Activated CD4-positive, alpha-beta T cell treated with anti-CD3 and anti-CD28 coated beads, Interleukin-2, amount 50 U/mL, for 1 hour (primary cell): Measurements from ENCODE around the gene HSDL1.
"Not testable (repeated sequence)": the region's sequence is repeated elsewhere in the genome, so short reads cannot be mapped to it uniquely, and the experiment has no call there.

ENCODE experiments used
- DNase-seq: peaks from one replicate; pipeline ENCODE4 v3.0.0-alpha.2; 2020

HSDL1 gene

GRCh38 chr16:84137769-84138357, 7.1 kb downstream of the HSDL1 start:
- no peak for DNase-seq

- no peak for DNase-seq
Measured at GRCh38 chr16:84137287-84137686, 7.7 kb downstream of the HSDL1 start.

GRCh38 chr16:84136331-84137125, 8.4 kb downstream of the HSDL1 start:
- no peak for DNase-seq

DNA sequence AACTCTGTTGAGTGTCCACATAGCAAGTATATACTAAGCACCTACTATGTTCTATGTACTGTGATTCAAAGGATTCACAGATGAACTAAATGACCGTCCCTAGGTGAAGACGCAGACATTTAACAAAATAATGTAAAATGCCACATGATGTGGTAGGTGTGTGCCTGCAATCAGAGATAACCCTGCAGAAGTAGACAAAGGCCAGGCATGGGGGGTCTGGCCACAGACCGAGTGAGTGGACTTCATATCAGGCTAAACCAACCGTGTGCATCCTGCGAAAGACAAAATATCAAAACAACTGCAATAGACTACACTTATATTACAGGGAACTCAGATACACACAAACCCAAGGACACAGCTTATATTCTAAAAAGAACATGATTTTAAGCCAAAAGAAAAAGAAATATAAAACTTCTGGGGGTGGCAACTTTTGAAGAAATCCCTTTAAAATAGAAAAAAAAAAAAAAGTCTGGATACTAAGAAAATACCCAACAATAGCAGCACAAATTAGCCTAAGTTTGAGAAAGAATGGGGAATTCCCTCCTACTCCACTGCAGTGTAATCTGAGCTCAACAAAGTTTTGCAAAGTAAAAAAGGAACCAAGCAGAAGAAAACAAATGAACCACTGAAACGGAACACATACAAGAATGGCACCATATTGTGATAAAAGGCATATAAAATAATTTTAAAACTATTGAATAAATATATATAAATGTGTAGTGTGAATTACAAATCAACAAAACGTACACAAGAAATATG, 12.3 kb downstream of the HSDL1 start:
- DNase-seq = no peak

- DNase-seq = no peak
Measured at GRCh38 chr16:84131117-84131516, 13.9 kb downstream of the HSDL1 start.

GRCh38 chr16:84124257-84125073, 20.5 kb downstream of the HSDL1 start:
- DNase-seq = no peak

- no peak for DNase-seq
Measured at GRCh38 chr16:84121007-84121406, 24.0 kb downstream of the HSDL1 start.

DNA sequence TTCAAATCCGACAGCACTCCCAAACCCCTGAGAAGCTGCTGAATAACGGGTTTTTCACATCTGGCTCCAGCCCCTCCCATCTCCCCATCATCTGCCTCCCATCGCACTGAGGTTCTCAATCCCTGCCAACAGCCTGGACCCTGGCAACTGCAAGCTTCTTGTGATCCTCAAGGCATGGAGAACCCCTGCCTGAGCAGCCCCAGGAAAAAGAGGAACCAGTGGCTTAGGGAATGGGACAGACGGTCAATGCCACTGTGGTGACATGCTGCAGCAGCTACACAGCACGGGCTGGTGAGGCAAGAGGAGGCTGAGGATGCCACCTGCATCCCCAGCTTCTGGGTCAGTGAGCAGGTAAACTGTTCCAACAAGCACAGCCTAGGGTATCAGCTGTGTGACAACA, 25.0 kb downstream of the HSDL1 start:
- DNase-seq = no peak

DNA sequence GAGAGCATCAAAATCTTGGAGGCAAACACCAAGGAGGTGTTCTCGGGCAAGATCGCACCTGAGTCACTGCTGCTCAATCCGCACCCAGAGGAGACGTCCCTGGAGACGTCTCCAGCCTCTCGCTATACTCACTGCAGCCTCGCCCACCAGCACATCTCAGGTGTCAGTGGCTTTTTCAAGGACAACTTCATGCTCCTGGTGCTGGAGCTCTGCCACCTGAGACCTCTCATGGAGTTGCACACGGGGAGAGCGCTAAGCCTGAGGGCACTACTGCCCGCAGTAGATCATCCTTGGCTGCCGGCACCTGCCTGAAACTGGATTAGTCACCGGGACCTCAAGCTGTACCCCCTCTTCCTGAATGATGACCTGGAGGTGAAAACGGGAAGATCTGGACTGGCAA, 25.6 kb downstream of the HSDL1 start:
- DNase-seq = no peak

- not testable (repeated sequence) for DNase-seq
Measured at GRCh38 chr16:84118315-84118714, 26.7 kb downstream of the HSDL1 start.

DNA sequence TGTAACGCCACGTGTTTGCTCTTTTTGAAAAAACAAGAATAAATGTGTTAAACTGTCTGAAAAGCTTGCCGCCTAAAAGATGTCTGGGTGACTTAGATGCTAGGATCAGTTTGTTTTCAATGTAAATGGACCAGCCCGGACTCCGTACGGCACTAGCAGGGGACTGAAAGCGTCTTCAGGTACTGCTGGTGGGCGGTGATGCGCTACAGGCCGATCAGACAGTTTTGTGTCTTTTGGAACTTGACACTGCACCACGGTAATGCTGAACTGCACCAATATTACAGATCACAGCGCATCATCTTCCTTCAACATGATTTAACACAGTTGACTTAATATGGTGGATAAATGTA, 27.5 kb downstream of the HSDL1 start:
- DNase-seq = peak; percentile 16

DNA sequence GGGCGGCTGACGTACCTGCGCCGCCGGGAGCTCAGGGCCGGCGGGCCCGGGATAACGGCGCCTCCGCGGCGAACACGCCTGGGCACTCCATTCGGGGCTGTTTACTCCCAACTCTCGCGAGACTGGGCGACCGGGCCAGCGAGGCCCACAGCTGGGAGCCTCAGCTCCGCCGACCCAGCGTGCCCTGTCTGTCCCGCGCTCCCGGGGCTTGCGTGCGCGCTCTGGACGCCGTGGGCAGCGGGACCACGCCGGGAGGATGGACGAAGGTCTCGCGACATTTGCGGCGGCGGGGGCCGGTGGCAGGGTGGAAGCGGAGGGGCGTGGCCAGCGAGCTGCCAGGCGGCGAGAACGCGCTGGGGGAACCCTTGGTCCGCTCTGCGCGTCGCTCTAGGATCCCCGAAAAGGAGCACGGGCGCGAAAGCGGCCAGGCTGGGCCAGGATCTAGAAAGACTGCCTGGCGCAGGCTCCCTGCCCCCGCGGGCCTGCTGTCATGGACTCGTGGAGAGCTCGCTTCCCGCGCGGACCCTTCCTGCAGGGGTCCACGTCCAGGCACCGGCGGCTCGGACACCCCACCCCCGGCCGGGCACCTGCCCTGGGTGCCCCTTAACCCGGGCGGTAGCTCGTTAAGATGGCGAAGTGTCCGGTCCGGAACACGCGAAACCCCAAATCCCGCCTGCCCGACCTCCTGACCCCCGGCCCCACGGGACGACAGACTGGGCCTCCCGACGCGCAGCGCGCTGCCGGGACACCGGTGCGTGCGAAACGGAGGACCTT, 28.1 kb downstream of the HSDL1 start, which contains the start of gene MBTPS1:
MBTPS1 (minus strand) TSS at position 223 of the 774 bp plus-strand sequence. CDS start 15,159 bp downstream, outside the sequence.
- peak; percentile 97 for DNase-seq

DNA sequence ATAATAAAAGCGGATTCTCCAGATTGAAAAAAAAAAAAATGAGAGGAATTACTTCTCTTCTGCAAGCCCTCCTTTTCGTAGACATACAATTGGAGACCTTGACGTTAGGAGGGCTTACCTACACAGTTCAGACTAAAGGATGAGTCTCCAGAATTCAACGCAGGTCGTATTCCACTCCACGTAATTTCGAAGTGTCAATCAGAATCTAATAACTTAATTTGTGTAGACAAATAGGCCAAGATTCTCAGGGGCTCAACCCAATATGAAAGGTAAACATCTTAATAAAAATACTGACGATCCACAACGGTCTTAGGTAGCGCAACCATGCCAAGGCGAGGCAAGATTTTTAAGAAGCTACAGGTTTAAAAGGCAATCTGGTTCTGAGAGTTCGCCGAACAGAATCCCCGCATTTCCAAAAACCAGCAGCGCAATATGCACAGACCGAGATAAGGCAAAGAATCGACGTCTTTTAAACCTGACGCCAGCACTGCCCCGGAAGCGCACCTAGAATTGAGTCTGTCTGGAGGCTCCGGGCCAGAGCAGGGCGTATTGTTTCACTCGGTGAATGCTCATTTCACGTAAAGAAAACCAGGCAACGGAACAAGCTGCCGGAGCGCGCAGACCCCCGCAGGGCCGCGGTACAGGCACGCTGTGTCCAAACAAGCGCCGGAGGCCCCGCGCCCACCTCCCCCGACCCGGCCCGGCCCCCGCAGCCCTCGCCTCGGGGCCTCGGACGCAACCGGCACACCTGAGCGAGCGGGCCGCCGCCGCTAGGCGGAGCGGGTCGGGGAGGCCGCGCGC, 28.9 kb downstream of the HSDL1 start:
- DNase-seq = peak; percentile 59

DNA sequence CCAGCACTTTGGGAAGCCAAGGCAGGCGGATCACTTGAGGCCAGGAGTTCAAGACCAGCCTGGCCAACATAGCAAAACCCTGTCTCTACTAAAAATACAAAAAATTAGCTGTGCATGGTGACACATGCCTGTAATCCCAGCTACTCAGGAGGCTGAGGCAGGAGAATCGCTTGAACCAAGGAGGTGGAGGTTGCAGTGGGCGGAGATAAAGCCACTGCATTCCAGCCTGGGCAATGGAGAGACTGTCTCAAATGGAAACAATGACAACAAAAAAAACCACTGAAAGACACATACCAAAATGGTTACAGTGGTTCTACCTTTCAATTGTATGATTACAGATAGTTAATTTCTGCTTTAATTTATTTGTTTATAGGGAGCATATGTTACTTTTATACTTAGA, 33.0 kb downstream of the HSDL1 start:
- DNase-seq = not testable (repeated sequence)

- no peak for DNase-seq
Measured at GRCh38 chr16:84111525-84111924, 33.5 kb downstream of the HSDL1 start.

- no peak for DNase-seq
Measured at GRCh38 chr16:84110527-84110926, 34.5 kb downstream of the HSDL1 start.

GRCh38 chr16:84109598-84110335, 35.2 kb downstream of the HSDL1 start:
- DNase-seq = no peak

GRCh38 chr16:84107921-84108320, 37.1 kb downstream of the HSDL1 start:
- no peak for DNase-seq

- no peak for DNase-seq
Measured at GRCh38 chr16:84105948-84106740, 38.8 kb downstream of the HSDL1 start.
